ENCODE data around the gene HECW1. TPM values are rescaled to one million over a fixed set of nuclear protein-coding genes. Genes with fewer than 3 reads are reported as not detected.

The HECW1 gene
- total RNA-seq, 1 donor from 2014 or later = 68.7 TPM

- no peak for TF ChIP-seq CTCF (IDR thresholded peaks at IDR 0.05; ENCODE audit: partially characterized antibody, unreplicated experiment)
- Mint-ChIP-seq H3K27me3 (ENCODE audit: unreplicated experiment) (no peaks in the 10 kb centered on the region), H3K4me3 (ENCODE audit: unreplicated experiment) (no peak overlapping the region), H3K27ac (ENCODE audit: unreplicated experiment) (no peak overlapping the region), H3K36me3 (ENCODE audit: unreplicated experiment) (peaks cover 4% of the 10 kb centered on the region), H3K4me1 (ENCODE audit: low read depth, unreplicated experiment) (peaks cover 7% of the 10 kb centered on the region), H3K9me3 (ENCODE audit: unreplicated experiment) (no peaks in the 10 kb centered on the region)
- DNase-seq = no peak
Observed at GRCh38 chr7:43537765-43538403, 425.4 kb downstream of the HECW1 start.

DNA sequence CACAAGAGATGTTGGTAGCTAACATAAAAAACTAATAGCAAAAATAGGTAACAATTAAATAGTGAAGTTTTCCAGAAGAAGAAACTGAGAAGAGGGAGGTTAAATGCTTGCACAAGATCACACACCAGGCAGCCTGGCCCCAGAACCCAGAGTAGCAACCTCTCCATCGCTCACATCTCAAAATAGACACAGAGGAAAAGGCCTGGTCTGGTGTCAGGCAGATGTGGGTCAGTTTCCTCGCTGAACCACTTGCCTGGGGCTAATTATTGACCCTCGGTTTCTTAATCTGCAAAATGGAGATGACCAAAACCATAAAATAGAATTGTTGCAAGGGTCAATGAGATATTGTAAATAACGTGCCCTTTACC, 425.9 kb downstream of the HECW1 start:
- Mint-ChIP-seq H3K27ac (ENCODE audit: unreplicated experiment) (no peak overlapping the region), H3K9me3 (ENCODE audit: unreplicated experiment) (no peaks in the 10 kb centered on the region)
- no peak for TF ChIP-seq CTCF (IDR thresholded peaks at IDR 0.05; ENCODE audit: partially characterized antibody, unreplicated experiment)

DNA sequence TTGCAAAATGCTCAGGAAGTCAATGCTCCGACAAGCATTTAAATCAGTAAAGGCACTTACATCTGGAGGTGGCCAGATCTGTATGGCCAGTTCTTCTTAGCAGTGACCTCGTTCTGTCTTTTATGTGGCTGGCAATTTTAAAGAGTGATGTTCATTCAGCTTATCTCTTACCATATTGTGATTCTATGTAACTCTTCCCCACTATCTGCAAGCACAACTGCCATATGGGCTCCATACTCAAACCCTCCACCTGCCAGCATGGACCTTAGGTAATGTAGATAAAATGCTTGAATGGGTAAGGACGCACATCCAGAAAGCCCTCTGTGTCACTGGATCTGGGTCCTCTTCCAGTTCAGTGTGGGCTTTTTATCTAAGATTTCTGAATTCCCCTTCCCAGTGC, 428.0 kb downstream of the HECW1 start:
- peaks cover 4% of the 10 kb centered on the region for H3K36me3 Mint-ChIP-seq (ENCODE audit: unreplicated experiment)
- no peak for TF ChIP-seq CTCF (IDR thresholded peaks at IDR 0.05; ENCODE audit: partially characterized antibody, unreplicated experiment)
- H3K4me3 Mint-ChIP-seq (ENCODE audit: unreplicated experiment) = no peak overlapping the region
- no peak for DNase-seq
- H3K4me1 Mint-ChIP-seq (ENCODE audit: low read depth, unreplicated experiment) = peaks cover 3% of the 10 kb centered on the region
- H3K27me3 Mint-ChIP-seq (ENCODE audit: unreplicated experiment) = no peaks in the 10 kb centered on the region
- no peaks in the 10 kb centered on the region for H3K9me3 Mint-ChIP-seq (ENCODE audit: unreplicated experiment)
- no peak overlapping the region for H3K27ac Mint-ChIP-seq (ENCODE audit: unreplicated experiment)

More for the DNA sequence above, 425.9 kb downstream of the HECW1 start:
- no peak for DNase-seq
- H3K4me1 Mint-ChIP-seq (ENCODE audit: low read depth, unreplicated experiment) = peaks cover 7% of the 10 kb centered on the region
- no peak overlapping the region for H3K4me3 Mint-ChIP-seq (ENCODE audit: unreplicated experiment)
- peaks cover 4% of the 10 kb centered on the region for H3K36me3 Mint-ChIP-seq (ENCODE audit: unreplicated experiment)
- no peaks in the 10 kb centered on the region for H3K27me3 Mint-ChIP-seq (ENCODE audit: unreplicated experiment)

GRCh38 chr7:43542716-43543115, 430.3 kb downstream of the HECW1 start:
- Mint-ChIP-seq H3K4me1 (ENCODE audit: low read depth, unreplicated experiment) (no peaks in the 10 kb centered on the region), H3K9me3 (ENCODE audit: unreplicated experiment) (no peaks in the 10 kb centered on the region), H3K27me3 (ENCODE audit: unreplicated experiment) (no peaks in the 10 kb centered on the region), H3K36me3 (ENCODE audit: unreplicated experiment) (peaks cover 21% of the 10 kb centered on the region), H3K27ac (ENCODE audit: unreplicated experiment) (no peak overlapping the region), H3K4me3 (ENCODE audit: unreplicated experiment) (no peak overlapping the region)
- DNase-seq = no peak
- no peak for TF ChIP-seq CTCF (IDR thresholded peaks at IDR 0.05; ENCODE audit: partially characterized antibody, unreplicated experiment)

DNA sequence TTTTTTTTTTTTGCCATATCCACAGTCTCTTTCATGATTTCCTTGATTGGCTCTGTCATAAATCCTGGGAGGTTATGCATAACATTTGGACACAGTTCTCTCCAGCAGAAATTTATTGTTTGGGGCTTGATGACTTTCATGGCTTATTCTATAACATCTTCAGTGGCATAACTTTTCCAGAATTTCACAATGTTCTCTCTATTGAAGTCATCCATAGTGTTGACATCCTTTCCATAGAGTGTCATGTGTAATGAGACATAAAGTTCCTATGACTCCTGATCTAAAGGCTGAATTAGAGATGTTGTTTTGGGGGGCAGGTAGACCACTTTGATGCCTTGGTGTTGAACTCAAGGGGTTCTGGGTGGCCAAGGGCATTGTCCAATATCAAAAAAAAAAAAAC, 433.8 kb downstream of the HECW1 start:
- no peak overlapping the region for H3K27ac Mint-ChIP-seq (ENCODE audit: unreplicated experiment)
- H3K4me3 Mint-ChIP-seq (ENCODE audit: unreplicated experiment) = no peak overlapping the region
- peaks cover 30% of the 10 kb centered on the region for H3K36me3 Mint-ChIP-seq (ENCODE audit: unreplicated experiment)
- no peaks in the 10 kb centered on the region for H3K27me3 Mint-ChIP-seq (ENCODE audit: unreplicated experiment)
- no peaks in the 10 kb centered on the region for H3K4me1 Mint-ChIP-seq (ENCODE audit: low read depth, unreplicated experiment)
- TF ChIP-seq CTCF (IDR thresholded peaks at IDR 0.05; ENCODE audit: partially characterized antibody, unreplicated experiment) = no peak
- DNase-seq = no peak
- H3K9me3 Mint-ChIP-seq (ENCODE audit: unreplicated experiment) = no peaks in the 10 kb centered on the region

All from glutamatergic neuron (in vitro differentiated cells).